IPS-18a (cell line): ENCODE results near the gene TMEM100.

Source experiments
- H3K27ac ChIP-seq: one replicate; pipeline ENCODE4 v1.5.1; 2013; ENCODE audit warnings: low read length
- H3K27me3 ChIP-seq: one replicate; pipeline ENCODE4 v1.6.1; 2013; ENCODE audit warnings: mild to moderate bottlenecking, low read length; ENCODE audit not compliant: control insufficient read depth, insufficient read depth
- H3K36me3 ChIP-seq: one replicate; pipeline ENCODE4 v1.6.1; 2013; ENCODE audit warnings: low read depth, low read length; ENCODE audit not compliant: control insufficient read depth
- H3K4me1 ChIP-seq: one replicate; pipeline ENCODE4 v1.6.1; 2013; ENCODE audit warnings: low read depth, low read length; ENCODE audit not compliant: control insufficient read depth
- H3K4me3 ChIP-seq: one replicate; pipeline ENCODE4 v1.5.1; 2013; ENCODE audit warnings: low read length
- H3K9ac ChIP-seq: one replicate; pipeline ENCODE4 v1.6.1; 2013; ENCODE audit warnings: mild to moderate bottlenecking, low read length, moderate library complexity
- H3K9me3 ChIP-seq: one replicate; pipeline ENCODE4 v1.6.1; 2013; ENCODE audit warnings: low read depth, low read length; ENCODE audit not compliant: control insufficient read depth

Gene TMEM100

GRCh38 chr17:55709984-55710383 lies 12.7 kb downstream of the TMEM100 start:
- no peak overlapping the region for H3K27ac ChIP-seq
- H3K9ac ChIP-seq, result no peak overlapping the region
- no peaks in the 10 kb centered on the region for H3K27me3 ChIP-seq
- H3K36me3 ChIP-seq, result no peaks in the 10 kb centered on the region
- no peaks in the 10 kb centered on the region for H3K9me3 ChIP-seq
- peaks cover 6% of the 10 kb centered on the region for H3K4me1 ChIP-seq
- H3K4me3 ChIP-seq, result no peak overlapping the region

GRCh38 chr17:55709440-55709839 lies 13.2 kb downstream of the TMEM100 start:
- peaks cover 6% of the 10 kb centered on the region for H3K4me1 ChIP-seq
- no peaks in the 10 kb centered on the region for H3K27me3 ChIP-seq
- no peak overlapping the region for H3K9ac ChIP-seq
- H3K27ac ChIP-seq, result no peak overlapping the region
- H3K9me3 ChIP-seq, result no peaks in the 10 kb centered on the region
- H3K36me3 ChIP-seq, result no peaks in the 10 kb centered on the region
- H3K4me3 ChIP-seq, result no peak overlapping the region

- no peaks in the 10 kb centered on the region for H3K36me3 ChIP-seq
- no peak overlapping the region for H3K4me3 ChIP-seq
Observed at GRCh38 chr17:55708175-55708974, 14.3 kb downstream of the TMEM100 start.

GRCh38 chr17:55706808-55707773 lies 15.6 kb downstream of the TMEM100 start:
- Histone ChIP-seq H3K4me1 (peaks cover 6% of the 10 kb centered on the region), H3K4me3 (no peak overlapping the region), H3K9ac (no peak overlapping the region), H3K27ac (no peak overlapping the region), H3K9me3 (no peaks in the 10 kb centered on the region), H3K36me3 (no peaks in the 10 kb centered on the region), H3K27me3 (no peaks in the 10 kb centered on the region)

More at GRCh38 chr17:55708175-55708974, 14.3 kb downstream of the TMEM100 start:
- peaks cover 6% of the 10 kb centered on the region for H3K4me1 ChIP-seq
- no peaks in the 10 kb centered on the region for H3K27me3 ChIP-seq
- H3K9ac ChIP-seq, result no peak overlapping the region
- H3K9me3 ChIP-seq, result no peaks in the 10 kb centered on the region
- H3K27ac ChIP-seq, result no peak overlapping the region

GRCh38 chr17:55705847-55706246 lies 16.8 kb downstream of the TMEM100 start:
- Histone ChIP-seq H3K36me3 (no peaks in the 10 kb centered on the region), H3K27ac (no peak overlapping the region), H3K27me3 (no peaks in the 10 kb centered on the region), H3K4me1 (peaks cover 6% of the 10 kb centered on the region), H3K9me3 (no peaks in the 10 kb centered on the region), H3K9ac (no peak overlapping the region), H3K4me3 (no peak overlapping the region)

- H3K36me3 ChIP-seq, result no peaks in the 10 kb centered on the region
- H3K4me3 ChIP-seq, result no peak overlapping the region
- no peak overlapping the region for H3K27ac ChIP-seq
- no peak overlapping the region for H3K9ac ChIP-seq
- H3K9me3 ChIP-seq, result no peaks in the 10 kb centered on the region
- H3K4me1 ChIP-seq, result peaks cover 6% of the 10 kb centered on the region
- no peaks in the 10 kb centered on the region for H3K27me3 ChIP-seq
Observed at GRCh38 chr17:55704401-55704800, 18.3 kb downstream of the TMEM100 start.

- Histone ChIP-seq H3K36me3 (no peaks in the 10 kb centered on the region), H3K9ac (no peak overlapping the region), H3K4me1 (no peaks in the 10 kb centered on the region), H3K4me3 (no peak overlapping the region), H3K9me3 (no peaks in the 10 kb centered on the region), H3K27ac (no peak overlapping the region), H3K27me3 (no peaks in the 10 kb centered on the region)
Observed at GRCh38 chr17:55702150-55702549, 20.5 kb downstream of the TMEM100 start.

- no peaks in the 10 kb centered on the region for H3K36me3 ChIP-seq
- no peaks in the 10 kb centered on the region for H3K9me3 ChIP-seq
- H3K27ac ChIP-seq, result no peak overlapping the region
- H3K4me3 ChIP-seq, result no peak overlapping the region
- H3K9ac ChIP-seq, result no peak overlapping the region
- peaks cover 9% of the 10 kb centered on the region for H3K4me1 ChIP-seq
- no peaks in the 10 kb centered on the region for H3K27me3 ChIP-seq
Observed at GRCh38 chr17:55699181-55699860, 23.3 kb downstream of the TMEM100 start.

- Histone ChIP-seq H3K9me3 (no peaks in the 10 kb centered on the region), H3K9ac (no peak overlapping the region), H3K4me3 (no peak overlapping the region), H3K27ac (no peak overlapping the region), H3K27me3 (no peaks in the 10 kb centered on the region), H3K4me1 (peaks cover 11% of the 10 kb centered on the region), H3K36me3 (no peaks in the 10 kb centered on the region)
Observed at GRCh38 chr17:55694286-55694910, 28.3 kb downstream of the TMEM100 start.

GRCh38 chr17:55693254-55694216 lies 29.1 kb downstream of the TMEM100 start:
- no peaks in the 10 kb centered on the region for H3K9me3 ChIP-seq
- H3K36me3 ChIP-seq, result no peaks in the 10 kb centered on the region
- no peak overlapping the region for H3K4me3 ChIP-seq
- H3K9ac ChIP-seq, result no peak overlapping the region
- peaks cover 11% of the 10 kb centered on the region for H3K4me1 ChIP-seq
- H3K27ac ChIP-seq, result no peak overlapping the region
- no peaks in the 10 kb centered on the region for H3K27me3 ChIP-seq
